Measurements from ENCODE around the gene SPAG16.

Gene SPAG16

DNA sequence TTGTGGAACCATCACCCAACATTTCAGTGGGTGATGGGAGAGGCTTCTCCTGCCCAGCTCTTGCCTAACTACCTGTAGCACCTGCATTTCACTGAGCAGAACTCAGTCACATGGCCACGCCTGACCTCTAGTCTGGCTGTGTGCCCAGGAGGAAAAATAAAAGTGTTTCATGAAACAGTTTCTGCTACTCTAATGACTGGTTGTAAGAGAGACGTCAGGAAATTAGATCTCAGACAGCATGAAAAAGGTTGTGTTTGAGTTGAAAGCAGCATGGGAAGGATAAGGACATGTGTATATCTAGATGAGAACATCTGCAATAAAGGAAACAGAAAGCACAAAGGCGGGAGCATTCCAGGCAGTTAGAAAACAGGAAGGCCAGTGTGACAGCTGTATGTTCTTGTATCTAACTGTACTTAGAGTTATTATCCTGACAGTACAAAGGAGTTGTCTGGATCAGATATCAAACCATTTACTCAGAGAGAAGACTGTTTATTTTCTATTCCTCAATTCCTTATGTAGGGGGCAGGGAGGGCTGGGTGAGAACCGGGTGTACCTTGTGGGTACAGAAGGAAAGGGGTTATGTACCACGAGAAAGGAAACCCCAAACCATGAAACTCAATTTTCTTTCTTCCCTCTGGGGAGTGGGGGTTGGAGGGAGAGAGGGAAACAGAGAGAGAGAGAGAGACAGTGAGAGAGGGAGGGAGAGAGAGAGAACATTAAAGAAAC is 819.2 kb downstream of the SPAG16 start:
- no peak for DNase-seq

DNA sequence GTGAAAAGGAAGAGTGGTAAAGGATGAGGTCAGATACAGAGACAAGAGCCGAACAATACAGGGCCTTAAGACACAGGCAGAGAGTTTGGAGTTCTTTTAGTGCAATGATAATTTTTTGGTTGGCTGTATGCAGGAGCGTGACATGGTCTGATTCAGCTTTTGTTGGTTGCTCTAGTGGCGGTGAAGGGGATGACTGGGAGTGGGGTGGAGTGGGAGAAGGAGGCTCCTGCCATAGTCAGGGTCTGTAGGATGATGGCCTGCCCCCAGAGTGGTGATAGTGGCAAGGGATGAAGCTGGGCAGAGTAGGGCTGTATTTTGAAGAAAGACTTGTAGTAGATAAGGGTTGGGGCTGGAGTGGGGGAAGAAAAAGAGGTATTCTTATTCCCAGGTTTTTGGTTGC is 820.0 kb downstream of the SPAG16 start:
- DNase-seq, result no peak

DNA sequence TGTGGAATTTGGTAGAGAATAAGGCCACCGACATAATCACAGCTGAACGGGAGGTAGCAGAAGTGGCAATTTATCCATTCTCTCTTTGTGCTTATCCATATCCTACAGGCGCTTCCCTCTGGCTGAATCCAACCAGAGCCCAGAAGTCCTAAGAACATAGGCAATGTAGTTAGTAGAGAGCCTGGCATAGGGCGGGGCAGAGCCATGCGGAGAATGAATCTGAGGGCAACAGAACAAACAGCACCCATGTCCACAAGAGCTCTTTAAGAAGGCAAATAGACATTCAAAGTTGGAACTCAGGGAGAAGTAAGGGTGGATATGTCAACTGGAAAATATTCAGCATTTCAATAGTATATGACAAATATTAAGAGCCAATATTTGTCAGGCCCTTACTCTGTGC is 820.7 kb downstream of the SPAG16 start:
- DNase-seq, result no peak

DNA sequence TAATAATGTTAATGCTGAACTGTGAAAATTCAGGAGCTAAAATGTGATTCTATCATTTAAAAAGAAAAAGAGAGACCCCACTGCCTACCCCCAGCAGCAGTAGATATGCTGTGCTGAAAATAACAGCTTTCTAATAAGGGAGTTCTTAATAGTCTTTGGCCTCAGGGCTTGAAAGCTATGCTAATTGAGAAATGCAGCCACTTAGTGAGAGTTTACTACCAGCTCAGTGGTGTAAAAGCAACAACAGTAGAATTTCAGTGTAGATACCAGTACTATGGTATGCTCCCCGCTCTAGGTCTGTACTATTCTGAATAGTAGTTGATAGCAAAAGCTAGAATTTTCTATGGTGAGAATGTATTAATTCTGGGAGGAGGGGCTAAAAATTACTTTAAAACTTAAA is 823.5 kb downstream of the SPAG16 start:
- no peak for DNase-seq

DNA sequence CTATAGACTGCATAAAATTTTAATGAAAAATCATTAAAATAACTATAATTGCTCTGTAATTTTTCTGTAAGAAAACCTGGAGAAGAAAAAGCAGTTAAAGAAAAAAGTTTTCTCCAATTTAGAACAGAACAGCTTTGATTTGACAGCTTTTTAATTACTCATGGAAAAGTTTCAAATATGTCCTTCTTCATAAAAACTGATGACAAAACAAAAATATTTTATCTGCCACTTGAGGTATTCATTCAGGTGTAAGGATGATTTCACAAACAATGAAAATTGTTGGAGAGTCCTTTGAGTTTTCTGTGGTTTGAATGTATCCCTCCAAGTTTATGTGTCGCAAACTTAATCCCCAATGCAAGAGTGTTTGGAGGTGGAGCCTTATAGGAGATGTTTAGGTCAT is 824.3 kb downstream of the SPAG16 start:
- DNase-seq, result no peak

DNA sequence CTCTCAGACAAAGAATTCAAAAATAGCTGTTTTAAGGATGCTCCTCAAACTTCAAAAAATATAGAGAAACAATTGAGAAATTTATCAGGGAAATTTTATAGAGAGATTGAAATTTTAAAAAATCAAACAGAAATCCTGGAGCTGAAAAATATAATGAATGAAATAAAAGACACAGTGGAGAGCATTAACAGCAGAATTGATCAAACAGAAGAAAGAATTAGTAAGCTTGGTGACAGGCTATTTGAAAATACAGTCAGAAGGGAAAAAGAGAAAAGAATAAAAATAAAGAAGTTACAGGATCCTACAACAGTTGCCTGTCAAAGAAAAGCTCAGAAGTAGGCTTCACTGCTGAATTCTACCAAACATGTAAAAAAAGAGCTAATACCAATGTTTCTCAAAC is 832.8 kb downstream of the SPAG16 start:
- DNase-seq, result no peak

DNA sequence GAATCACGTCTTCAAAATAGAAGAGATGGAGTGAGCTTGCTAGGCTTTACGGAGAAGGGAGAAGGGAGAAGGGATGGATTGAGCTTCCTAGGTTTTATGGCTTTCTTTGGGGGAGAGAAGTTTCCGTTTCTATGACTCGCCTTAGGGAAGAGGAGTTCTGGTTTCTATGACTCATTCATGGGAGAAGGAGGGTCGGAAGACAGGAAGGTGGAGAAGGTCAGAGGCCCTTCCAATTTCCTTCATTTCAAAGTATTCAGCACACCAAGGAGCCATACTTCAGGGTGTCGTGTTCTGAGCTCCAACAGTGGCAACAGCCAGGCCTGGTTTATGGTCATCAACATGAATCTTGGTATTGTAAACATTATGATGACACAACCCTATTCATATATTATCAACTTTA is 841.9 kb downstream of the SPAG16 start:
- peak; percentile 70 for DNase-seq

DNA sequence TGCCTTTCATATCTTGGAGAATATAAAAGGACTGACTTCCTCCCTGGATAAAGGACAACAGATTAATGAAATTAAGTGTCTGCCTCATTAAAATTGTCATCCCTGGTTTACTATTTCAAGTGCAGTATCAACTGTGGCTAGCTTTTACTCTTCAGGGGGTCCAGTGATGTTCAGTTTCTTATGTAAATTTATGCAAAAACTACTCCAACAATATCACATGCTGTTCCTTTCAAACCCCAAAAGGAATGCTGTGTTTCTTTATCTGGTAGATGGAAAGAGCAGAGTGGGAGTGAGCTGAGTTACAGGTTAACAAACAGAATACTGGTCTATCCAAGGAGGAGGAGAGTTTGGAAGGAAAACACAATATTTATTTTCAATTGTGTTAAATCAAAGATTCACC is 842.9 kb downstream of the SPAG16 start:
- no peak for DNase-seq

DNA sequence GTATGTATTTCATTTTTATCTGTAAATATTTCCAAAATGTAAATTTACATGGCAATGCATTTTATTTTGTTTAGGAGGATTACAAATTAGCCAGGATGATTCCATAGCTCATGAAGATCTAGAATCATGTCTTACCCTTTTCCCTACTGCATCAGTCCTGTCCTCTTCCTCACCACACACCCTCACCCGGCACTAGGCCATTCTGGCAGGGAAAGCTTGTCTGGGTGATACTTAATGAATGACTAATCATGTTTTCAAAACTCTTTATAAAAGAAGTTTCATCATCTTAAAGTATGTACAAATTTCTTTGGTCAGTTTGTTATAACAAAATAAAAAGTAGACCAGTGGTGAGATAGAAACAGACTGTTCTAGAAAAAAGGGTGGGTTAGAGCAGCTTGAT is 843.3 kb downstream of the SPAG16 start:
- peak; percentile 67 for DNase-seq

DNA sequence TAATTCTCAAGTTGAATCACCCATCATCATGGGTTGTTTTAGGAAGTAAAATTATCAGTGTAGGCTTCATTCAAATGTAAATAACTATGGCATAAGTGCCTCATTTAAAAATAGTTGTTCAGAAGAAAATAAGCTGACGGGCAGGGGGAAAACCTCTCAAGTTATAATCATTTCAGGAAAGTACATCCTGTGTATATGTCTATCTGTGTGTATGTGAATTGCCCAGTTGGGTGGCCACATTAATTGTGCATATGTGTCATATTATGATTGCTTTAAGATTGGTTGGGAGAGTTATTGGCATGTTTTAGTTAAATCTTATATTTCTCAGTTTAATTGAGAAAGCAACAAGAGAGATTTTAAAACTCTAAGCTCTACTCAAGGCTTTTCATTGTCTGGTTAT is 843.8 kb downstream of the SPAG16 start:
- DNase-seq, result no peak

DNA sequence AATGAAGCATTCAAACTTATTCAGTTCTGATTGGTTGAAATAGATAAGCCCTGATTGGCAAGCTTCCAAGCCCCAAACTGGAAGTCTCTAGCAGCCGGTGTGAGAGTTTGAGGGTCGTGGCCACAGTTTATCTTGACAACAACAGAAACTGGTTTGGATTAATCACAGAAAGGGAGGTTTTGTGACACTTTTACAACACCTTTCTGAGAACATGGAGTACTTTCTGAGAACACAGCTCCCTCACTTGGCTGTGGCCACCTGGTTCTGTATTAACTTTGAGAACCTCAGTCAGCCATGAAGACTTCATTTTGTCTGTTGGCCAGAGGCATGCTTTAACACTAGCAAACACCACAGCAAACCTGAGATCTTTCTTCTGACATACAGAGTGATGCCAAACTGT is 845.9 kb downstream of the SPAG16 start:
- DNase-seq, result no peak

DNA sequence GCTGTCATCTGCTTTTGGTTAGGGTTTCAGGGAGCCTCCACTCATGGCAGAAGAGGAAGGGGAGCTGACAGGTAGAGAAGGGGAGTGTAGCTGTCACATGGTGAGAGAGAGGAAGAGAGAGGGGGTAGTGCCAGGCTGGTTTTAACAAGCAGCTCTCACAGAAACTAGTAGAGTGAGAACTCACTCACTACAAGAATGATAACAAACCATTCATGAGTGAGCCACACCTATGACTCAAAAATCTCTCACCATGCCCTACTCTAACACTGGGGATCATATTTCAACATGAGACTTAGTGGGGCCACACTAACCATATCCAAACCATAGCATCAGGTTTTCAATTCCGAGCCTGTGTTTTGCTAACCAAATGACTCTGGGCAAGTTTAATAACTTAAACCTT is 851.7 kb downstream of the SPAG16 start:
- DNase-seq, result peak; percentile 30

DNA sequence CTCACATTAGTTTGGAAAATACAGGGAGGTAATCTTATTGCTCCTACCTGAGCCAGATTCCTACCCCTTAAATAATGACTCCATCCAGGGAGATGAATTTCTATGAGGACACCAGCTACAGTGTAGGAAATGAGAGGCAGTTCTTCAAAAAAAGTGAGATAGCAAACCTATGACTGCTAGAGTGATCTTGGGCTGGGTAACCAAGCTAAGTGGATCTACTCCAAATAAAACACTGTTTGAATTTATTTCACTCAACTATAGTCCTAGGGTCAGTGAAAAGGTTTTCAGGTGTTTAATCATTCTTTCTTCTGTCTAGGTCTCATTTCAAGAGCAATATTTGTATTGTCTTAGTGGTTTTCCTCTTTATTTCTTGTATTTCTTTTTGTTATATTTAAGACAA is 854.5 kb downstream of the SPAG16 start:
- DNase-seq, result no peak

DNA sequence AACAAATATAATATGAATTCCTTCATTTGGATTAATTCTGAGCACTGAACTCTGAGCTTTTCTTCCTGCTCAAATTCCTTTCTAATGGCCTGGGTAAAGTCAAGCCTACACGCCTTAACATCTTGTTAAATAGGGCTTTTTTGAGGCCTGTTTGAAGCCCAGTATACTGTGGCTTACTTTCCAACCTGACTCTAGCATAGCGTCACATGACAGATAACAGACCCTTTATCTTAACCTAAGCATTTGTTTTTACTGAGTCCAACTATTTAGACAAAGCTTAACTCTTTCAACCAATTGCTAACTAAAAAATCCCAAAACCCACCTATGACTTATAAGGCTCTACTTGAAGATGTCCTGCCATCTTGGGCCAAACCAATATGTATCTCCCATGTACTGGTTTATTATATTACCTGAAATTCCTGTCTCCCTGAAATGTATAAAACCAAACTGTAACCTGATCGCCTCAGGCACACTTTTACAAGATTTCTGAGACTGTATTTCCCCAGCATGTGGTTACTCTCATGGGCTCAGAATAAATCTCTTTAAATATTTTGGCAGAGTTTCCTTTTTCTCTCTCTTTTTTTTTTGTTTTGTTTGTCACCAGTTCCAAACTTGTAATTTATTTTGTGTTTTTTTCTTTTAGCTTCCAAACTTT is 855.5 kb downstream of the SPAG16 start:
- no peak for DNase-seq

DNA sequence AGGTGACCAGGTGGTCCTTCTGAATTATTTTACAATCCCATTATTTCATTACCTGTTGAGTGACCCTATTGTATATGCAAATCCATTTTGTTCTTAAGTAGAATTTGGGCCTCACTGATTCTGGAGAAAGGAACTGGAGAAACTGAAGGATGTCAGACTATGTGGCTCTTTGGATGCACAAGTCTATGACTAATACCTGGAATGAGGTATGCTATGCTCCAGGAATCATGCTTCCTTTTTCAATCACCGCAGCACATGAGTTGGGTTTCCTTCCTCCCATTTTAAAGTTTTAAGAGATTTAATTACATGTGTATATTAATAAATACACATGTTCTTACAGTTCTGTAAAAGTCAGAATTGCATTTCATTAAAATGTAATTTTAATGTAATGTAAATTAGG is 872.7 kb downstream of the SPAG16 start:
- no peak for DNase-seq

DNA sequence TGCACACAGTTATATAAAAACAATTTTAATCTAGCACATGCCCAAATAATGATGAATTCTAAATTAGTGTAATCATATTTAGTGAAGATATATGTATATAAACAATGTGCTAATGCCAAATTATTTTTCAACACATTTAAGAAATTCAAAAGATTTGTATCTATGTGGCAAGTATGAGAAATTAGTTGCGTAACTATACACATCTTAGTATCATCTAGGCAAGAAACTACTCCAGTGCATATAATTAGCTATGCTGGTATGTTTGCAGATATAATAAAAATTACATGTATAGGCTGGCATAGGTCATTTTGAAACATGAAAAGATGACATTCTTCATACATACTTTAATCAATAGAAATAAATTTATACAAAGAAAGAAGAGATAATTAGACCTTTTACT is 874.6 kb downstream of the SPAG16 start:
- DNase-seq, result no peak

DNA sequence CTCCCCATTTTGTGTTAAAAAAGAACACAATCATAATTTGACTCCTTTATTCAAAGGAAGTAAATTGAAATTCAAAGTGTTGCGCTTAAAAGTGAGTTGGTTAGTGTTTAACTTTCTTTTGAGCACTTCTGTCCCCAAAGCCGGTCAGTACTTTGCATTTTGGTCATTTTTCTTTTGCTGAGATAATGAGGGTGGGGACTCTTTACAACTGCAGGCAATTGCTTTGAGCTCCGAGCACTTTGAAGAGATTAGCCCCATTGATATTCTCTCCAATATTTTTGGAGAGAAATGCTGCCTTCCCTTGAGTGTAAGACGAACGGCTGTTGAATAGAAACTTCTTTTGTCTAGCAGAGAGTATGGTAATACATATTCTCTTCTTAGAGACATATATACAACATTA is 885.0 kb downstream of the SPAG16 start:
- no peak for DNase-seq

DNA sequence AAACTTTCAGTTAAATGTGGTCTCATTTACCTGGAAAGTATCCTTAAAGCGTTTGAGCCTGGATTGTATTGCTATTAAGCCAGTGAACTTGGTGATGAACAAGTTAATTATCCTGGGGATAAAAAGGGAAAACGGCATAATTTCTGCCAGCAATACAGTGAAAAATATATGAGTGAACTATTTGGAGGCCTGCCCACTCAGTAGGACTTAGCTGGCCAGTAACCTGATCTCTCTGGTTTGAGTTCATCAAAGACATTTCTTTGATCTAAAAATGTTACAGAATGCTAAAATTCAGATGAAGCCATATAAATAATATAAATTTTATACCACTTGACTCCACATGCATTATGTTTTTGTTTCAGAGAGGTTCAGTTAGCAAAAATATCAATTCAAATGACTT is 885.5 kb downstream of the SPAG16 start:
- DNase-seq, result peak; percentile 8

DNA sequence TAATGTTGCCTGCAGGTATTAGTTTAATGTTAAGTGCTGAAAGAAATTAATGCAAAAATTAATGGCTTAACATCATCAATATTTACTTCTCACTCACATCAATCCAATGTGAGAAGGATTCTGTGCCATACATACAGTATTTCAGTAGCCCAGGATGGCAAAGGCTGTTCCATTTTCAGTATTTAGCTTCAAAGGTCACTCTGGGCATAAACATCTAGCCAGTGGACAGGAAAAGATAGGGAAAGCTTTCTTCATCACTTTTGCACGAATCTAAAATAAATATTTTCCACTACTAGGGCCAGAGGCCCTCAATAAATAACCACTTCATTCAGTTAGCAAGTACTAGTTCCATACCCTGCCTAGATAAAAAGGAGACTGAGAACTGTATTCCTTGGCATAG is 890.3 kb downstream of the SPAG16 start:
- no peak for DNase-seq

DNA sequence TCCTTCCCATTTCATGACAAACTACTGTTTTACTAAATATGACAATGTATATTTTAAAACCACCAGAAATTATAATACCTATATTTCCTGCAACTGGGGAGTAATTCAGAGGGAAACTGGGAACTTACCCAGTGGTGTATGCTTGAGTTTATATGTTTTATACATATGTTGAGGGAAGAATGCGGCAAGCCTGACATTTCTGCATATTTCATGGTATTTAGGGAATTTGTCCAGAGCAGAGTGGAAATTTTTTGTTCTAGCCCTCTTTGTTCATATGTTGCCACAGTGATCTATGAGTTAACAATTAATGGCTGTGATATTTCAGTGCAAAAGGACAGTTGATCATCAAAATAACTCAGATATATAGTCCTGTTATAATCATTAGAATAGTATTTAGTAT is 895.8 kb downstream of the SPAG16 start:
- no peak for DNase-seq

DNA sequence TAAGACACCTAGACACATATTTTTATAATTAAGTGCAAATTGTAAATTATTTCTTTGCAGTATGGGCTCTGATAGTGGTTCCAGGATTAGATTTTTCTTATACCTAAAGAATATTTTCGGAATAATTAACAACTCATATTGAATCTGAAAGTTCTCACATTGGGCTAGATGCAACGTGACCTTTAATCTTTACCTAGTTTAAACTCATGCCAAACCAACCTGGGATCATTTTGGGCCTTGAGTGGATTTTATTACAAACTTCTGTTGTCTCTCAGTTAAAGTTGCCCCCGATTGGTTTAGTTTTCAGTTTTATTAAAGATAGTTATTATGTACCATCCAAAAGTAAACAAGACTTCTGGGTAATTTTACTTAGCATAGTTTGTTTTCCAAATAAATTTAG is 896.4 kb downstream of the SPAG16 start:
- no peak for DNase-seq

DNA sequence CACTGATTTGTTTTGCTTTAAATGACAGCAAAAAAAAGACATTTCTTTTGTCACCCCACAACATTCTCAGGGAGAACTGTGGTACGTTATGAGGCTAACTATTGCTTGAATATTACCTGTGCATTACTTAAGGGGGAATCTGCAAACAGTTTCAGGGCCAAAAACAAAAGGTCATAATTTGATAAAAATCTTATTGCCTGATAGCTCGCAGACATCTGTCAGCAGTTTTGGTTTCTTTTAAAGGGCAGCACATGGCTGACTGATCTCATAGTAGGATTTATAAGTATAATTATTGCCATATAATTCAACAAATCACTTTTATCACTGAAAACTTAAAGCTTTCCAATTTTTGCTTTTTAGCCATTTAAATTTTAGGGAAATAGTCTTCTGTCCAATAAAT is 900.2 kb downstream of the SPAG16 start:
- DNase-seq, result no peak

DNA sequence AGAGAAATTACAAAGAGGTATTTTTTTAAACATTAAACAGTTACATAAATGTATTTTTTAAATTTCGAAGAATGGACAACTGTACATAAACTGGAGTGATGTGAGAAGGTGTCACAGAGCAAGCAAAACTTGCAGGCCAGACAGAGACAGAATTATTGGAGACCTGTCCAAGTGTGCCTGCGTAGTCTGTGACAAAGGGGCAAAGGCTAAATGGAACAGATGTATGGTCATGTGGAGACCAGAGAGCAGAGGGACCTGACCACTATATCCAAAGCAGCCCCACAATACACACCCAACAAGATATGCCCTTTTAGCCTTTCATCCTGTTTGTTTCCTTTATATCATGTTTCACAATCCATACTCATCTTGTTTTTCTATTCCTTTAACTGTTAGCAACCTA is 901.3 kb downstream of the SPAG16 start:
- DNase-seq, result no peak

DNA sequence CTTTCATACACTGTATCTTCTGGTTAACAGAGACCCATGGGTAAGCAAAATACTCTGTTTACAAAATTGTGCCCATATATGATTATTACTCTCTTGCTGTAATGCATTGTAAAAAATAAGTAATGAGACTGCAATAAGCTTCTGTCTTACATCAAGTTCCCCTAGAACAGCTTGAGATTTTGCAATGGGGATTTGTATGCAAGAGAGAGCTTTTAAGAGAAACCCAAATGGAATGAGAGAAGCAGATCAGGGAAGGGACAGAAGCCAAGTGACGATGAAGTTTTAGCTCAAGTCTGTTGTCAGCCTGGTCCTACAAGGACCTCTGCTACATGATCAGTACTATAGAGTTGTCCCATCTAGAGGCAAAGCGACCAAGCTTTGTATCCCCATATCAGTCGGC is 908.4 kb downstream of the SPAG16 start:
- DNase-seq, result no peak

DNA sequence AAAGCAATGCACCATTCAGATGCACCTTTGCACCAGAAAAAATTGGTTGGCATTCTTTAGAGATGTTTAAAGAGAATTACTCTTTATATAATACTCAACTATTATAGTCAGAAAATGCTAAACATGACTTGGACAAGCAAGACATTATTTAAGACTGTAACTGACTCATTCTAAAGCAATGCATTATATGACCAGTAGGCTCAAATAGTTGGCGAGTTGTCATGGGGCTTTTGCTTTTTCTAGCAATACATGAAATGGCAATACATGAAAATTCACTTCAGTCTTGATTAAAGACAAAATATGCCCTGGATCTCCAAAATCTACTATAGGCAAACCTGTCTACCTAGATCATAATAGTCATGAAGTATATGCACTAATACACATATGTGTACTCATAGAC is 909.7 kb downstream of the SPAG16 start:
- peak; percentile 79 for DNase-seq
